Panc1 (cell line): ENCODE results near the gene ABCB7.

ENCODE experiments used
- CTCF ChIP-seq: fragments of 450-650 bp; IDR thresholded peaks from 2 replicates; pipeline ENCODE4 v1.5.1; 2017; ENCODE audit warnings: mild to moderate bottlenecking
- POLR2AphosphoS5 ChIP-seq: IDR thresholded peaks from 2 replicates; pipeline ENCODE4 v1.6.1; 2012; ENCODE audit warnings: mild to moderate bottlenecking, low read depth, low read length, moderate library complexity
- REST ChIP-seq, 2 experiments: IDR thresholded peaks; 2 replicates each; pipeline ENCODE4 v1.6.1; 2011 to 2012; ENCODE audit warnings: low read depth in 2 of 2, control low read depth in 1 of 2, low read length in 1 of 2, mild to moderate bottlenecking in 1 of 2, moderate library complexity in 1 of 2; ENCODE audit not compliant: insufficient read depth in 1 of 2

- TF ChIP-seq CTCF = no peak
- no peak for TF ChIP-seq POLR2AphosphoS5
- no peak for TF ChIP-seq REST (IDR thresholded peaks at IDR 0.05; ENCODE audit: insufficient read depth in 1 of 2, low read depth in 2 of 2, low read length in 1 of 2)
Observed at GRCh38 chrX:75158054-75158453, 2.0 kb upstream of the ABCB7 start.
